ENCODE results near the gene TBCD. TPM values are rescaled to one million over a fixed set of nuclear protein-coding genes. Genes with fewer than 3 reads are reported as not detected.

Gene TBCD
- total RNA-seq, 2 donors from 2014 or later = 64.0 to 123 TPM

GRCh38 chr17:82880620-82881323 lies 128.9 kb downstream of the TBCD start:
- no peaks in the 10 kb centered on the region for H3K36me3 ChIP-seq
- H3K4me1 ChIP-seq (replicated peaks) = peaks cover 18% of the 10 kb centered on the region
- WGBS = 86% methylated on average over 25 of the region's 25 CpGs
- H3K27me3 ChIP-seq (replicated peaks; ENCODE audit: insufficient read depth) = no peaks in the 10 kb centered on the region
- DNase-seq (ENCODE audit: low spot score) = no peak
- H3K27ac ChIP-seq = peak overlapping the region; percentile 1 to 90
- no peaks in the 10 kb centered on the region for H3K9me3 ChIP-seq
- H3K4me3 ChIP-seq = no peak overlapping the region
- intact Hi-C loops (cut with DNase I) = no loop called here
- TF ChIP-seq POLR2A (IDR thresholded peaks at IDR 0.05) = no peak

GRCh38 chr17:82881324-82881823 lies 129.5 kb downstream of the TBCD start:
- Histone ChIP-seq H3K9me3 (no peaks in the 10 kb centered on the region), H3K36me3 (no peaks in the 10 kb centered on the region), H3K27ac (peak overlapping the region in 1 of 2 donors; percentile 90), H3K27me3 (replicated peaks; ENCODE audit: insufficient read depth) (no peaks in the 10 kb centered on the region), H3K4me1 (replicated peaks) (peaks cover 18% of the 10 kb centered on the region), H3K4me3 (no peak overlapping the region)
- intact Hi-C loops (cut with DNase I) = no loop called here
- 57% methylated on average over 21 of the region's 21 CpGs for WGBS
- no peak for DNase-seq (ENCODE audit: low spot score)
- TF ChIP-seq POLR2AphosphoS5 (IDR thresholded peaks at IDR 0.05) (no peak), POLR2A (IDR thresholded peaks at IDR 0.05) (no peak), CTCF (IDR thresholded peaks at IDR 0.05) (no peak)

GRCh38 chr17:82881900-82882714 lies 130.2 kb downstream of the TBCD start:
- intact Hi-C loops (cut with DNase I) = no loop called here
- Histone ChIP-seq H3K36me3 (no peaks in the 10 kb centered on the region), H3K4me3 (no peak overlapping the region), H3K9me3 (no peaks in the 10 kb centered on the region), H3K4me1 (replicated peaks) (peaks cover 11% of the 10 kb centered on the region), H3K27ac (peak overlapping the region; percentile 73 to 90), H3K27me3 (replicated peaks; ENCODE audit: insufficient read depth) (no peaks in the 10 kb centered on the region)
- 73% methylated on average over 17 of the region's 17 CpGs for WGBS
- DNase-seq (ENCODE audit: low spot score) = no peak
- TF ChIP-seq POLR2AphosphoS5 (IDR thresholded peaks at IDR 0.05) = no peak
- TF ChIP-seq CTCF (IDR thresholded peaks at IDR 0.05) = no peak
- no peak for TF ChIP-seq POLR2A (IDR thresholded peaks at IDR 0.05)

- Histone ChIP-seq H3K27me3 (replicated peaks; ENCODE audit: insufficient read depth) (no peaks in the 10 kb centered on the region), H3K9me3 (no peaks in the 10 kb centered on the region), H3K4me1 (replicated peaks) (peaks cover 7% of the 10 kb centered on the region), H3K36me3 (no peaks in the 10 kb centered on the region), H3K4me3 (peak overlapping the region in 1 of 2 donors; percentile 13), H3K27ac (peak overlapping the region; percentile 73 to 90)
- intact Hi-C loops (cut with DNase I) = no loop called here
- WGBS = 79% methylated on average over 38 of the region's 39 CpGs
- DNase-seq (ENCODE audit: low spot score) = peak; percentile 80
- TF ChIP-seq POLR2A (IDR thresholded peaks at IDR 0.05) = peak; percentile 18
- TF ChIP-seq CTCF (IDR thresholded peaks at IDR 0.05) = peak in 2 of 4 experiments; percentile 9 to 24
- peak; percentile 63 for TF ChIP-seq POLR2AphosphoS5 (IDR thresholded peaks at IDR 0.05)
Observed at GRCh38 chr17:82882715-82883418, 131.0 kb downstream of the TBCD start.
